Fibroblast of skin of right quadriceps (primary cell): ENCODE results near the gene UBA1.

ENCODE experiments used
- DNase-seq: peaks from one replicate; pipeline ENCODE4 v3.0.0-alpha.2; 2013

UBA1 gene

GRCh38 chrX:47214435-47215077 is 20.9 kb downstream of the UBA1 start:
- DNase-seq, result no peak

GRCh38 chrX:47215291-47215900 is 21.8 kb downstream of the UBA1 start:
- no peak for DNase-seq

- peak; percentile 21 for DNase-seq
Observed at GRCh38 chrX:47216393-47216925, 22.8 kb downstream of the UBA1 start.

- peak; percentile 62 for DNase-seq
Observed at GRCh38 chrX:47217121-47217851, 23.7 kb downstream of the UBA1 start.

- peak; percentile 99 for DNase-seq
Observed at GRCh38 chrX:47217852-47218279, 24.2 kb downstream of the UBA1 start.

GRCh38 chrX:47218280-47218919 is 24.8 kb downstream of the UBA1 start, which contains the start of gene CDK16:
TSS of gene CDK16 (plus strand) at chrX:47218681. CDS start at chrX:47223558, 4,877 bp downstream.
- peak; percentile 80 for DNase-seq

- DNase-seq, result no peak
Observed at GRCh38 chrX:47218920-47219815, 25.5 kb downstream of the UBA1 start.

- no peak for DNase-seq
Observed at GRCh38 chrX:47221756-47222155, 28.1 kb downstream of the UBA1 start.

- no peak for DNase-seq
Observed at GRCh38 chrX:47222751-47223350, 29.2 kb downstream of the UBA1 start.

GRCh38 chrX:47223476-47224250 is 30.0 kb downstream of the UBA1 start:
- no peak for DNase-seq

GRCh38 chrX:47224266-47224895 is 30.8 kb downstream of the UBA1 start:
- DNase-seq, result no peak

GRCh38 chrX:47224896-47225290 is 31.3 kb downstream of the UBA1 start:
- DNase-seq, result no peak

GRCh38 chrX:47226071-47226470 is 32.4 kb downstream of the UBA1 start:
- DNase-seq, result no peak

GRCh38 chrX:47226531-47227333 is 33.1 kb downstream of the UBA1 start:
- DNase-seq, result no peak

GRCh38 chrX:47227334-47227583 is 33.6 kb downstream of the UBA1 start:
- DNase-seq, result no peak

- DNase-seq, result no peak
Observed at GRCh38 chrX:47228550-47229270, 35.1 kb downstream of the UBA1 start.

- DNase-seq, result no peak
Observed at GRCh38 chrX:47229427-47229826, 35.8 kb downstream of the UBA1 start.

GRCh38 chrX:47230136-47230868 is 36.7 kb downstream of the UBA1 start:
- no peak for DNase-seq
